HEK293 (cell line): Measurements from ENCODE around the gene VTN.

ENCODE experiments used
- CTCF ChIA-PET: fragments of 350-600 bp; formaldehyde crosslinking; extraction: SDS; loops from one replicate; lab custom pipeline; 2021; ENCODE audit warnings: antibody characterized with exemption; lab: Yijun Ruan, JAX
- POLR2A ChIA-PET: fragments of 300-600 bp; formaldehyde crosslinking; extraction: SDS; loops from one replicate; lab custom pipeline; 2020; ENCODE audit warnings: antibody characterized with exemption, inconsistent platforms; lab: Yijun Ruan, JAX
- H3K27ac ChIP-seq: fragments of 200-500 bp; sonication (Bioruptor generic); 2 replicates; pipeline ENCODE4 v1.5.1; 2014; ENCODE audit warnings: low read depth, low read length, control low read depth, inconsistent platforms; ENCODE audit errors: extremely low read depth
- H3K36me3 ChIP-seq, 2 experiments: fragments of 200-500 bp in 1 of 2; sonication (Bioruptor generic) in 1 of 2; 1 replicate in 1 of 2; 2 replicates in 1 of 2; pipeline ENCODE4 v1.5.1; 2014 to 2017; ENCODE audit warnings: inconsistent platforms in 2 of 2, low read length in 2 of 2; ENCODE audit not compliant: control insufficient read depth in 2 of 2, insufficient read depth in 1 of 2
- H3K4me1 ChIP-seq: fragments of 200-500 bp; sonication (Bioruptor generic); 2 replicates; pipeline ENCODE4 v1.5.1; 2014; ENCODE audit warnings: mild to moderate bottlenecking, low read length, inconsistent platforms; ENCODE audit not compliant: control insufficient read depth, insufficient read depth
- H3K4me3 ChIP-seq: 2 replicates; pipeline ENCODE4 v1.5.1; 2011; ENCODE audit warnings: low read depth, mild to moderate bottlenecking, control low read depth, low read length, moderate library complexity
- H3K9me3 ChIP-seq: fragments of 200-500 bp; sonication (Bioruptor generic); 2 replicates; pipeline ENCODE4 v1.5.1; 2014; ENCODE audit warnings: low read depth, low read length, inconsistent platforms; ENCODE audit not compliant: control insufficient read depth, insufficient read depth
- BCL11A ChIP-seq: fragments of 450-650 bp; formaldehyde crosslinking; IDR thresholded peaks from 2 replicates; pipeline ENCODE4 v1.5.1; 2016; ENCODE audit warnings: low read depth, missing biosample characterization, missing genetic modification characterization
- GLI4 ChIP-seq: fragments of 450-650 bp; formaldehyde crosslinking; IDR thresholded peaks from 2 replicates; pipeline ENCODE4 v1.5.1; 2016; ENCODE audit warnings: missing biosample characterization, missing genetic modification characterization
- KLF1 ChIP-seq: fragments of 450-650 bp; formaldehyde crosslinking; IDR thresholded peaks from 2 replicates; pipeline ENCODE4 v1.5.1; 2016; ENCODE audit warnings: missing biosample characterization, missing genetic modification characterization
- KLF16 ChIP-seq: fragments of 450-650 bp; formaldehyde crosslinking; IDR thresholded peaks from 2 replicates; pipeline ENCODE4 v1.5.1; 2017; ENCODE audit warnings: missing biosample characterization, missing genetic modification characterization
- KLF7 ChIP-seq: fragments of 450-650 bp; formaldehyde crosslinking; IDR thresholded peaks from 2 replicates; pipeline ENCODE4 v1.5.1; 2016; ENCODE audit warnings: missing biosample characterization, missing genetic modification characterization, borderline replicate concordance
- OVOL3 ChIP-seq: fragments of 450-650 bp; formaldehyde crosslinking; IDR thresholded peaks from 2 replicates; pipeline ENCODE4 v1.5.1; 2016; ENCODE audit warnings: missing biosample characterization, missing genetic modification characterization
- PRDM1 ChIP-seq: fragments of 450-650 bp; formaldehyde crosslinking; IDR thresholded peaks from 2 replicates; pipeline ENCODE4; 2016; ENCODE audit warnings: missing biosample characterization, missing genetic modification characterization
- RBAK ChIP-seq: fragments of 450-650 bp; formaldehyde crosslinking; IDR thresholded peaks from 2 replicates; pipeline ENCODE4 v1.5.1; 2016; ENCODE audit warnings: missing biosample characterization, missing genetic modification characterization
- SETDB1 ChIP-seq: IDR thresholded peaks from one replicate; pipeline ENCODE4 v1.6.1; 2017; ENCODE audit warnings: mild to moderate bottlenecking, low read length, moderate library complexity, mixed read lengths; ENCODE audit not compliant: insufficient read length
- TCF7L2 ChIP-seq: IDR thresholded peaks from 2 replicates; pipeline ENCODE4 v1.6.1; 2011; ENCODE audit warnings: low read depth, mild to moderate bottlenecking, inconsistent platforms, low read length, moderate library complexity, borderline replicate concordance
- ZBTB10 ChIP-seq: fragments of 450-650 bp; formaldehyde crosslinking; IDR thresholded peaks from 2 replicates; pipeline ENCODE4 v1.5.1; 2016; ENCODE audit warnings: missing biosample characterization, missing genetic modification characterization
- ZBTB17 ChIP-seq: fragments of 450-650 bp; formaldehyde crosslinking; IDR thresholded peaks from 2 replicates; pipeline ENCODE4 v1.5.1; 2016; ENCODE audit warnings: missing biosample characterization, missing genetic modification characterization
- ZBTB26 ChIP-seq: fragments of 450-650 bp; formaldehyde crosslinking; optimal IDR thresholded peaks from 2 replicates; pipeline ENCODE3; 2016; ENCODE audit warnings: missing biosample characterization, mild to moderate bottlenecking, missing genetic modification characterization
- ZNF211 ChIP-seq: fragments of 450-650 bp; formaldehyde crosslinking; IDR thresholded peaks from 2 replicates; pipeline ENCODE4 v1.5.1; 2016; ENCODE audit warnings: low read depth, missing biosample characterization, missing genetic modification characterization
- ZNF221 ChIP-seq: fragments of 450-650 bp; formaldehyde crosslinking; IDR thresholded peaks from 2 replicates; pipeline ENCODE4 v1.5.1; 2017; ENCODE audit warnings: missing biosample characterization, missing genetic modification characterization, borderline replicate concordance
- ZNF391 ChIP-seq: fragments of 450-650 bp; formaldehyde crosslinking; IDR thresholded peaks from 2 replicates; pipeline ENCODE4 v1.5.1; 2016; ENCODE audit warnings: low read depth, missing biosample characterization, missing genetic modification characterization, borderline replicate concordance
- ZNF416 ChIP-seq: fragments of 450-650 bp; formaldehyde crosslinking; IDR thresholded peaks from 2 replicates; pipeline ENCODE4 v1.5.1; 2016; ENCODE audit warnings: missing biosample characterization, missing genetic modification characterization
- ZNF473 ChIP-seq: fragments of 450-650 bp; formaldehyde crosslinking; IDR thresholded peaks from 2 replicates; pipeline ENCODE4 v1.5.1; 2017; ENCODE audit warnings: missing biosample characterization, missing genetic modification characterization
- ZNF521 ChIP-seq: fragments of 450-650 bp; formaldehyde crosslinking; IDR thresholded peaks from 2 replicates; pipeline ENCODE4 v1.5.1; 2017; ENCODE audit warnings: missing biosample characterization, mild to moderate bottlenecking, missing genetic modification characterization
- ZNF529 ChIP-seq: fragments of 450-650 bp; formaldehyde crosslinking; IDR thresholded peaks from 2 replicates; pipeline ENCODE4 v1.5.1; 2017; ENCODE audit warnings: missing genetic modification characterization, missing biosample characterization; ENCODE audit not compliant: insufficient replicate concordance
- ZNF629 ChIP-seq: fragments of 450-650 bp; formaldehyde crosslinking; IDR thresholded peaks from 2 replicates; pipeline ENCODE4 v1.5.1; 2017; ENCODE audit warnings: missing biosample characterization, missing genetic modification characterization
- ZNF707 ChIP-seq: fragments of 450-650 bp; formaldehyde crosslinking; IDR thresholded peaks from 2 replicates; pipeline ENCODE4 v1.5.1; 2016; ENCODE audit warnings: missing biosample characterization, missing genetic modification characterization
- TF ChIP-seq, protein P1 (sequence below): fragments of 450-650 bp; formaldehyde crosslinking; IDR thresholded peaks from 2 replicates; pipeline ENCODE4 v1.5.1; 2016; ENCODE audit warnings: missing biosample characterization, missing genetic modification characterization
- TF ChIP-seq, protein P2 (sequence below): fragments of 450-650 bp; formaldehyde crosslinking; IDR thresholded peaks from 2 replicates; pipeline ENCODE4 v1.5.1; 2016; ENCODE audit warnings: missing biosample characterization, missing genetic modification characterization
- TF ChIP-seq, protein P3 (sequence below): fragments of 450-650 bp; formaldehyde crosslinking; IDR thresholded peaks from 2 replicates; pipeline ENCODE4 v1.5.1; 2016; ENCODE audit warnings: missing biosample characterization, missing genetic modification characterization
- TF ChIP-seq, protein P4 (sequence below): fragments of 450-650 bp; formaldehyde crosslinking; IDR thresholded peaks from 2 replicates; pipeline ENCODE4 v1.5.1; 2017; ENCODE audit warnings: missing biosample characterization, missing genetic modification characterization

VTN gene

GRCh38 chr17:28319598-28319935, 50.5 kb downstream of the VTN start (continued):
- TF ChIP-seq ZNF211 (no peak), KLF16 (tag by site-specific recombination) (no peak)
- TF ChIP-seq, all 188 proteins: peak for 0

DNA sequence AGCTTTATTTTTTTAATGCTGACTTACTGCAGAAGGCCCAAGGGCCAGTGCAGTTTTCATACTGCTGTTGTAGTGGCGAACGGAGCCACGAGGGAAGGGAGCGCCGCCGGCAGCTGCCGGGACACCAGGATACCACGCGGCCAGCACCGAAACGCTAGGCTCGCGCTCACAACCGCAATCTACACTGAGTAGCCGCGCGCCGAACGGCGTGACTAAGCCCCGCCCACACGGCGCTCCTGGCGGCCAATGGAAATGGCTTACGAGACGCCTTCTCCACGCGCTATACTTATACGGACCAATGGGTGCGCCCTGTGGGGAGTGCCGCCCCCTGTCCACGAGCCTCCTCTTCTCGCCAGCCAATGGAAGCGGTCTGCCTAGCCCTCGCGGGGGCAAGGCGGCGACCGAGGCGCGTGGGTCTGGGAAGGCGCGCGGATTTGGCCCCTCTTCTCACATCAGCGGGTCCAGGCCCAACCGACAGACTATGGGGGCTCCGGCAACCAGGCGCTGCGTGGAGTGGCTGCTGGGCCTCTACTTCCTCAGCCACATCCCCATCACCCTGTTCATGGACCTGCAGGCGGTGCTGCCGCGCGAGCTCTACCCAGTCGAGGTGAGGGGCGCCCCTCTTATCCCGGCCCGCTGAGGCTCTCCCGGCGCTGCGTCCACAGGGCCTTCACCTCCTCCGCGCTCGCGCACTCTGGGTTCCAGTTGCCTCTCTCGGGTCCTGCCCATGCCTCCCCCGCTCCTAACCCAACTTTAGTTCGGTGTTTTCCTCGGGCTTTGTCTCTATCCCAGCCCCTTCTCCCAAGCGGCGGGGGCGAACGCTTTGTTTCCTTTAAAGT, 51.1 kb downstream of the VTN start, which contains the start of gene TMEM97:
Gene TMEM97, plus strand, starts transcription at position 442 of the 839 bp plus-strand sequence. Its CDS starts 40 bp downstream, at position 482.
- CTCF ChIA-PET: interaction anchor here (0.7 to 1.8 kb wide), 3 partner anchors 55 to 289 kb away, joined by 3 to 9 read pairs (median 3); no protein-coding TSS in a partner anchor
- TF ChIP-seq ZBTB17 (tag by site-specific recombination) (peak; percentile 97), ZNF529 (tag by site-specific recombination) (no peak), KLF1 (tag by site-specific recombination) (no peak), ZNF391 (tag by site-specific recombination) (no peak), ZNF629 (tag by site-specific recombination) (peak; percentile 40; the same call in 1 of the 2 replicates), RBAK (tag by site-specific recombination) (no peak), ZBTB10 (tag by site-specific recombination) (peak; percentile 93), ZNF521 (tag by site-specific recombination) (no peak), GLI4 (tag by site-specific recombination) (peak; percentile 89; the same call in 1 of the 2 replicates), OVOL3 (tag by site-specific recombination) (0 out of 2 replicates have a peak, but pooled peaks have one; percentile 44), TCF7L2 (no peak), ZNF211 (no peak), PRDM1 (tag by site-specific recombination) (no peak), KLF7 (no peak), ZNF416 (tag by site-specific recombination) (no peak; the same call in 1 of the 2 replicates), ZNF707 (tag by site-specific recombination) (no peak), BCL11A (tag by site-specific recombination) (no peak), SETDB1 (peak; percentile 44), ZNF221 (tag by site-specific recombination) (no peak), ZNF473 (tag by site-specific recombination) (no peak), ZBTB26 (tag by site-specific recombination) (peak; percentile 99)
- TF ChIP-seq, protein P1, sequence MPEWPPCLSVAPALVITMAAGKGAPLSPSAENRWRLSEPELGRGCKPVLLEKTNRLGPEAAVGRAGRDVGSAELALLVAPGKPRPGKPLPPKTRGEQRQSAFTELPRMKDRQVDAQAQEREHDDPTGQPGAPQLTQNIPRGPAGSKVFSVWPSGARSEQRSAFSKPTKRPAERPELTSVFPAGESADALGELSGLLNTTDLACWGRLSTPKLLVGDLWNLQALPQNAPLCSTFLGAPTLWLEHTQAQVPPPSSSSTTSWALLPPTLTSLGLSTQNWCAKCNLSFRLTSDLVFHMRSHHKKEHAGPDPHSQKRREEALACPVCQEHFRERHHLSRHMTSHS (tag by site-specific recombination): no peak
- TF ChIP-seq, protein P2, sequence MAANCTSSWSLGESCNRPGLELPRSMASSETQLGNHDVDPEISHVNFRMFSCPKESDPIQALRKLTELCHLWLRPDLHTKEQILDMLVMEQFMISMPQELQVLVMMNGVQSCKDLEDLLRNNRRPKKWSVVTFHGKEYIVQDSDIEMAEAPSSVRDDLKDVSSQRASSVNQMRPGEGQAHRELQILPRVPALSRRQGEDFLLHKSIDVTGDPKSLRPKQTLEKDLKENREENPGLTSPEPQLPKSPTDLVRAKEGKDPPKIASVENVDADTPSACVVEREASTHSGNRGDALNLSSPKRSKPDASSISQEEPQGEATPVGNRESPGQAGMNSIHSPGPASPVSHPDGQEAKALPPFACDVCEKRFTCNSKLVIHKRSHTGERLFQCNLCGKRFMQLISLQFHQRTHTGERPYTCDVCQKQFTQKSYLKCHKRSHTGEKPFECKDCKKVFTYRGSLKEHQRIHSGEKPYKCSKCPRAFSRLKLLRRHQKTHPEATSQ (tag by site-specific recombination): peak; percentile 51; the same call in 1 of the 2 replicates
- TF ChIP-seq, protein P3, sequence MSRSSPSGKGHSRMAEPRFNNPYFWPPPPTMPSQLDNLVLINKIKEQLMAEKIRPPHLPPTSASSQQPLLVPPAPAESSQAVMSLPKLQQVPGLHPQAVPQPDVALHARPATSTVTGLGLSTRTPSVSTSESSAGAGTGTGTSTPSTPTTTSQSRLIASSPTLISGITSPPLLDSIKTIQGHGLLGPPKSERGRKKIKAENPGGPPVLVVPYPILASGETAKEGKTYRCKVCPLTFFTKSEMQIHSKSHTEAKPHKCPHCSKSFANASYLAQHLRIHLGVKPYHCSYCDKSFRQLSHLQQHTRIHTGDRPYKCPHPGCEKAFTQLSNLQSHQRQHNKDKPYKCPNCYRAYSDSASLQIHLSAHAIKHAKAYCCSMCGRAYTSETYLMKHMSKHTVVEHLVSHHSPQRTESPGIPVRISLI (tag by site-specific recombination): no peak
- TF ChIP-seq, protein P4, sequence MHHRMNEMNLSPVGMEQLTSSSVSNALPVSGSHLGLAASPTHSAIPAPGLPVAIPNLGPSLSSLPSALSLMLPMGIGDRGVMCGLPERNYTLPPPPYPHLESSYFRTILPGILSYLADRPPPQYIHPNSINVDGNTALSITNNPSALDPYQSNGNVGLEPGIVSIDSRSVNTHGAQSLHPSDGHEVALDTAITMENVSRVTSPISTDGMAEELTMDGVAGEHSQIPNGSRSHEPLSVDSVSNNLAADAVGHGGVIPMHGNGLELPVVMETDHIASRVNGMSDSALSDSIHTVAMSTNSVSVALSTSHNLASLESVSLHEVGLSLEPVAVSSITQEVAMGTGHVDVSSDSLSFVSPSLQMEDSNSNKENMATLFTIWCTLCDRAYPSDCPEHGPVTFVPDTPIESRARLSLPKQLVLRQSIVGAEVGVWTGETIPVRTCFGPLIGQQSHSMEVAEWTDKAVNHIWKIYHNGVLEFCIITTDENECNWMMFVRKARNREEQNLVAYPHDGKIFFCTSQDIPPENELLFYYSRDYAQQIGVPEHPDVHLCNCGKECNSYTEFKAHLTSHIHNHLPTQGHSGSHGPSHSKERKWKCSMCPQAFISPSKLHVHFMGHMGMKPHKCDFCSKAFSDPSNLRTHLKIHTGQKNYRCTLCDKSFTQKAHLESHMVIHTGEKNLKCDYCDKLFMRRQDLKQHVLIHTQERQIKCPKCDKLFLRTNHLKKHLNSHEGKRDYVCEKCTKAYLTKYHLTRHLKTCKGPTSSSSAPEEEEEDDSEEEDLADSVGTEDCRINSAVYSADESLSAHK (tag by site-specific recombination): no peak

More for the DNA sequence above, 51.1 kb downstream of the VTN start, which contains the start of gene TMEM97:
- peaks cover 3 to 12% of the 10 kb centered on the region in 2 experiments; a peak in 2 of 3 replicates for H3K36me3 ChIP-seq
- H3K4me3 ChIP-seq: peak within 1 kb of the TSS; percentile 69
- H3K4me1 ChIP-seq: peaks cover 10% of the 10 kb centered on the region
- peak within 1 kb of the TSS; percentile 88 for H3K27ac ChIP-seq
- POLR2A ChIA-PET: interaction anchor here (0.5 to 6.2 kb wide), 6 partner anchors 10 to 278 kb away, joined by 3 to 40 read pairs (median 3); partner anchors contain the start of genes IFT20 and TNFAIP1
- no peaks in the 10 kb centered on the region for H3K9me3 ChIP-seq
